HG03066 (cell line): Measurements from ENCODE around the gene DNAJB13.
A peak's percentile ranks its signal among the peaks of the same experiment; 100 is the strongest.
"Not testable (repeated sequence)": the region's sequence is repeated elsewhere in the genome, so short reads cannot be mapped to it uniquely, and the experiment has no call there.

ENCODE experiments used
- ATAC-seq: cut with Tn5 transposase; IDR thresholded peaks from one replicate; pipeline ENCODE4 v1.9.1; 2021; ENCODE audit warnings: low read depth; ENCODE audit not compliant: unreplicated experiment

DNAJB13 gene

GRCh38 chr11:73976451-73977151 is 25.8 kb downstream of the DNAJB13 start:
- no peak for ATAC-seq

DNA sequence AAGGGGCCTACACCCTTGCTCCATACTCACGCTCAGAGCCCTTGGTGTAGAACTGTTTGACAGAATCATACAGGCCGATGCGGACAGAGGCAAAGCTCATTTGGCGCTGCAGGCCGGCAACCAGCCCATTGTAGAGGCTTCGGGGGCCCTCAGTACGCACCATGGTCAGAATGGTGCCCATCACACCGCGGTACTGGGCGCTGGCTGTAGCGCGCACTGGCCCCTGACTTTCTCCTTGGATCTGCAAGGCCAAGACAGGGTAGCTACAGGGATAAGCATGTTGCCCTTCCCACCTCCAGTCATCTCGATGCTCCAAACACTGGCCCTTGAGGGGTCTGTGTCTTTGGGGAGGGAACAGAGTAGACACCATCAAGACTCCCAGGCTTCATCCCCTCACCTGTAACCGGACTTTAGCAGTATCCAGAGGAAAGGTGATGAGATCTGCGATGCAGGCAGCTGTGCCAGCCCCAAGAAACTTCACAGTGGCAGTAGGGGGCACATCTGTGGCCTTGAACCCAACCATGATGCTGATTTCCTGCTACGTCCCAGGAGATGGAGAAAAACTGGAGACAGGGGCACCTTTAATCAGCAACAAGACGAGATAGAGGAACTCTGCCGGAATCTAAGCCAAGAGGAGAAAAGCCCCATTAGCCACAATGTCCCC is 27.2 kb downstream of the DNAJB13 start:
- ATAC-seq, result no peak

- no peak for ATAC-seq
These were observed 27.8 kb downstream of the DNAJB13 start for GRCh38 chr11:73978576-73979086.

- ATAC-seq, result peak; percentile 38
These were observed 29.5 kb downstream of the DNAJB13 start for GRCh38 chr11:73980001-73980961.

- no peak for ATAC-seq
These were observed 30.4 kb downstream of the DNAJB13 start for GRCh38 chr11:73981051-73981805.

DNA sequence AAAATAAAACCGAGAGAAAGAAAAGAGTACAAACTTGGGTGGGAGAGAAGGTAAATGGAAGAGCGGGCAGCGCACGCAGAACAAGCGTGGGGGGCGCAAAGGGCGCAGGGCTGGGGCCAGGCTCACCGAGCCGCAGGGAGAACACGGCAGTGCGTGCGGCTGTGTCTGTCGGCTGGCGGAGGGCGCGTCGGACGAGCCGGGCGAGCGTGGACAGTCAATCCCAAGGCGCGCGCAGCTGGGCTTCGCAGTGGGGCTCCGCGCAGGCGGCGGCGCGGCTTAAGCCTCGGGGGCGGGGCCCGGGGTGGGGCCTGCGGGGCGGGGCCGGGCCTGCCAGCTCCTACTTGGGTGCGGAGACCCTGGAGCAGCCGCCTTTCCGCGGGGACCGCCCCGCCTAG is 31.8 kb downstream of the DNAJB13 start, which contains the start of gene UCP2:
Gene UCP2 (minus strand): TSS at position 249 of the 395 bp plus-strand sequence. CDS start 4,465 bp downstream, outside the sequence.
- ATAC-seq, result peak; percentile 51

- peak; percentile 68 for ATAC-seq
These were observed 32.3 kb downstream of the DNAJB13 start for GRCh38 chr11:73982990-73983740.

DNA sequence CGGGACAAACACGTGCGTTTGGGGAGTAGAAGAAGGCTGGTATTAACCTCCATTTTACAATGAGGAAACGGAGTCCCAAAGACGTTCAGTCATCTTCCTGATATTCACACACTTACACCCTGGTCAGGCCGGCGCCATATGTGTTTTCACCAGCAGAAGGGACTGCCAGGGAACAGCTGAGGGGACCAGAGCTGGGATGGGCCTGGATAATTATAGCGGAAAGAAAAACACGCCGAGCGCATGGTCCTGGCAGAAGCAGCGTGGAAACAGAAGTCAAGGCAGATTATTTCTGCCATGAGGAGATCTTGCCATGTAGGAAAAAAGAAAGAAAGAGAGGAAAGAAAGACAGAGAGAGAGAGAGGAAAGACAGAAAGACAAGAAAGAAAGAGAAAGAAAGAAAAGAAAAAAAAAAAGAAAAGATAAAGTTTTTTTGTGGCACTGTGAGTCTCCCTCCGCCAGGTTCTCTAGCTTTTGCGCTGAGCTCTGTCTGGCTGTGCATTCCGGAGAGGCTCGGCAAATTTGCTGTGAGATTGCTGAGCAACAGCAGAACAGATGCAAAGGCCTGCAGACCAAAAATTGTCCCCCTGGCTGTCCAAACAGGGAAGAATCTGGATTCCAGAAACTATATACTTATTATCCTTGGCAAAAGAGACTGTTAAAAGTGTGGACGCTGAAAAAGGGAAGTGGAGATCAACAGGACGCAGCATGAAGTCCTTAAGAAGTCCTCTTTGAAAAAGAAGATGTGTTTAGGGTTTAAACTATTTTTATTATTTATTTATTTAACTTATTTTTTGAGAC is 33.1 kb downstream of the DNAJB13 start:
- no peak for ATAC-seq

- ATAC-seq, result not testable (repeated sequence)
These were observed 34.8 kb downstream of the DNAJB13 start for GRCh38 chr11:73985661-73986060.

DNA sequence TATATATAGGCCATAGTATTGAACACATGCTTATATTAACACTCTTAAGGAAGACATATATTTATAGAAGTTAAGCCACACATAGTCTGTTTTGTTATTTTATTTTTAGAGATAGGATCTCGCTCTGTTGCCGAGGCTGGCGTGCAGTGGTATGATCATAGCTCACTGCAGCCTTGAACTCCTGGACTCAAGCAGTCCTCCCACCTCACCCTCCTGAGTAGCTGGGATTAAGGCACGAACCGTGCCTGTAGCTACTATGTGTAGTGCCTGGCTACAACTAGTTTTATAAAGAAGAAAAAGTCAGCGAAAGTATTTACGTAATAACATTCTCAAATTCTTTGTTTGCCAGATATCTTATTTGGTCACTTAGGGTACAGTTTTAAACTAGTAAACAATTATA is 37.4 kb downstream of the DNAJB13 start:
- ATAC-seq, result no peak

GRCh38 chr11:73989156-73989555 is 38.3 kb downstream of the DNAJB13 start:
- ATAC-seq, result no peak

DNA sequence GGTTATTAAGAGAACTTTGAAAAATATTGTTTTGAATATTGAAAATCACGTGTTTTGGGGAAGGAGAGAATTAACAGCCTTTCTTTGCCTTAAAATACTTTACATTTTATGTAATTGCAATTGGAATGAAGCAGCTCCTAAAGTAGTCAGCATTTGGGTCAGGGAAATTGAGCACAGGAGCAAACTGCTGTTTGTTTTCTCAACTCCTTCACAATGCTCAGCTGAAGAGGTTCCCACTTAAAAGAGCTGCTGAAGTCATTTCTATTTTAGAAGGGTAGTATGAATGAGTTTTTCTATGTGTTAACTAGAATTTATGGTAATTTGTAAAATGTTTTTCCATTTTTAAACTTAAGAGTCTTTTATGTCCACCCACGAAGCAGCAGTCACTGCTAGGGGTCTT is 39.9 kb downstream of the DNAJB13 start:
- ATAC-seq, result no peak

GRCh38 chr11:73991471-73992006 is 40.7 kb downstream of the DNAJB13 start:
- ATAC-seq, result no peak

DNA sequence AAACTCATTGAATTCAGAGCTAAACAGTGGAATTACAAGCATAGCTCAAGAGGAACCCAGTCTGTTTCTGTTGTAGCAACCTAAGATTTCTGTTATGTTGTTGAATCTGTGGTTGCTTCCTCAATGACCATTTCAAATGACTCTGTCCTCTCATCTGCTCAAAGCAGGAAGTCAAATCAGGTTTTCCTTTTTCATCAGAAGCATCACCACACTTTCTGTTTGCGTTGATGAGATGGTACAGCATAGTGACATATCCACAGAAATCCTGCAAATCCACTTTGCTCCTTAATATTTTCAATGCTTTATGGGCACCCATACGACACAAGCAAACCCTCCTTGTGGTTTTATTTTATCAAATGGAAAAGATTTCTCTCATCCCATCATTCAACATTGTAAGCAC is 44.4 kb downstream of the DNAJB13 start:
- no peak for ATAC-seq

- ATAC-seq, result no peak
These were observed 44.9 kb downstream of the DNAJB13 start for GRCh38 chr11:73995731-73996130.

DNA sequence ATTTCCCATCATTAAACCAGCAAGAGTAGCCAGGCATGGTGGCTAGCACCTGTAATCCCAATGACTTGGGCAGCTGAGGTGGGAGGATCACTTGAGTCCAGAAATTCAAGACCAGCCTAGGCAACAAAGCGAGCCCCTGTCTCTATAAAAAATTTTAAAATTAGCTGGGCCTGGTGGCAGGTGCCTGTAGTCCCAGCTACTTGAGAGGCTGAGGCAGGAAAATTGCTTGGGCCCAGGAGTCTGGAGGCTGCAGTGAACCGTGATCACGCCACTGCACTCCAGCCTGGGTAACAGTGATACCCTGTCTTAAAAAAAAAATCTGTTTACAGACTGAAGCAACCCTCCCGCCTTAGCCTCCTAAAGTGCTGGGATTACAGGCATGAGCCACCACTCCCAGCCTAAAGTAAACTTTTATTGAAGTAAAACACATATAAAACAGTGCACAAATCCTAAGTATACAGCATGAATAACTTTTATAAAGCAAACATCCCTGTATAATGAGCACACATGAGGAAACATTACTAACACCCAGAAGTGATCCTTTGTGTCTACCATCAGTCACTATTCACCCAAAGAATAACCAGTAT is 45.4 kb downstream of the DNAJB13 start:
- no peak for ATAC-seq

- no peak for ATAC-seq
These were observed 46.4 kb downstream of the DNAJB13 start for GRCh38 chr11:73997120-73997770.
